Measurements from ENCODE around the gene MPHOSPH8.
"Not testable (repeated sequence)": the region's sequence is repeated elsewhere in the genome, so short reads cannot be mapped to it uniquely, and the experiment has no call there.

MPHOSPH8 gene

GRCh38 chr13:19685437-19685836, 52.0 kb downstream of the MPHOSPH8 start:
- no peak for DNase-seq (ENCODE audit: low read depth)

GRCh38 chr13:19691447-19691846, 58.0 kb downstream of the MPHOSPH8 start:
- not testable (repeated sequence) for DNase-seq (ENCODE audit: low read depth)

- DNase-seq (ENCODE audit: low read depth), result no peak
These were observed 62.0 kb downstream of the MPHOSPH8 start for GRCh38 chr13:19695428-19695827.

GRCh38 chr13:19695829-19696228, 62.4 kb downstream of the MPHOSPH8 start:
- DNase-seq (ENCODE audit: low read depth), result no peak

- DNase-seq (ENCODE audit: low read depth), result not testable (repeated sequence)
These were observed 67.5 kb downstream of the MPHOSPH8 start for GRCh38 chr13:19700963-19701362.

GRCh38 chr13:19701619-19702018, 68.2 kb downstream of the MPHOSPH8 start:
- not testable (repeated sequence) for DNase-seq (ENCODE audit: low read depth)

- DNase-seq (ENCODE audit: low read depth), result not testable (repeated sequence)
These were observed 70.8 kb downstream of the MPHOSPH8 start for GRCh38 chr13:19704256-19704655.

GRCh38 chr13:19709039-19709438, 75.6 kb downstream of the MPHOSPH8 start:
- DNase-seq (ENCODE audit: low read depth), result not testable (repeated sequence)

GRCh38 chr13:19709782-19710181, 76.3 kb downstream of the MPHOSPH8 start:
- not testable (repeated sequence) for DNase-seq (ENCODE audit: low read depth)

- no peak for DNase-seq (ENCODE audit: low read depth)
These were observed 79.9 kb downstream of the MPHOSPH8 start for GRCh38 chr13:19713186-19713965.

- DNase-seq (ENCODE audit: low read depth), result no peak
These were observed 86.6 kb downstream of the MPHOSPH8 start for GRCh38 chr13:19720039-19720438.
